GM12873 (cell line): Measurements from ENCODE around the gene TMEM92.

Experiments
- CTCF ChIP-seq: IDR thresholded peaks from 2 replicates; pipeline ENCODE4 v1.5.1; 2012; ENCODE audit warnings: low read depth, mild to moderate bottlenecking, moderate library complexity, low read length, control low read depth; ENCODE audit not compliant: insufficient read depth; ENCODE audit errors: missing control alignments

The TMEM92 gene

GRCh38 chr17:50318501-50319285 is 44.4 kb downstream of the TMEM92 start:
- TF ChIP-seq CTCF, result no peak

DNA sequence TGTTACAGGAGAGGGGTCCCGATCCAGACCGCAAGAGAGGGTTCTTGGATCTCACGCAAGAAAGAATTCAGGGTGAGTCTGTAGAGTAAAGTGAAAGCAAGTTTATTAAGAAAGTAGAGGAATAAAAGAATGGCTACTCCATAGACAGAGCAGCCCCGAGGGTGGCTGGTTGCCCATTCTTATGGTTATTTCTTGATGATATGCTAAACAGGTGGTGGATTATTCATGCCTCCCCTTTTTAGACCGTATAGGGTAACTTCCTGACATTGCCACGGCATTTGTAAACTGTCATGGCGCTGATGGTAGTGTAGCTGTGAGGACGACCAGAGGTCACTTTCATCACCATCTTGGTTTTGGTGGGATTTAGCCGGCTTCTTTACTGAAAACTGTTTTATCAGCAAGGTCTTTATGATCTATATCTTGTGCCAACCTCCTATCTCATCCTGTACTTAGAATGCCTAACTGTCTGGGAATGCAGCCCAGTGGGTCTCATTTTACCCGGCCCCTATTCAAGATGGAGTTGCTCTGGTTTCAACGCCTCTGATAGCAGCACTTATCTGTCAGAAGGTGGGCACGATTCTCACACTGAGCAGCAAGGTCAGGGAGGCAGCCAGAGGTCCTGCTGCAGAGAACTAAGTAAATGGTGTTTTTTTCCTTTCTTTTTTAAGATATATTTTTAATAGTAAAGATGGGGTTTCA is 45.2 kb downstream of the TMEM92 start:
- TF ChIP-seq CTCF, result no peak

GRCh38 chr17:50322271-50322670 is 48.0 kb downstream of the TMEM92 start:
- no peak for TF ChIP-seq CTCF

GRCh38 chr17:50323060-50323459 is 48.8 kb downstream of the TMEM92 start:
- TF ChIP-seq CTCF, result no peak

DNA sequence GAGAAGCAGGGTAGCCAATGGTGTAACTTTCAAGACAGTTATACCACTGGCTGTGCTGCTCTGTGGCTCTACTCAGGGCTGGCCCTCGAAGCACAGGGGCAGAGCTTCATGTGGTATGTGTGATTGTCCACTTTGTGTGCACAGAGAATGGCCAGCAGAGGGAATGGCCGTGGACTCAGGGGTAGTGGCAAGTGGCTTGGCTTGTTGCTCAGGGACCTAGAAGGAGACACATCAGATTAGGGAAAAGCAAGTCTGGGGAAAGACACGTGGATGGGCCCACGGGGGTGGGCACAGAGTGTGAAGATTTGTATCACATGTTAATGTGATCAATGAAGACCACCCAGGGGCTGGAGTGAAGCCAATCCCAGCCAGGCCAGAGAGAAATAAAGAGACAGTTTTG is 51.6 kb downstream of the TMEM92 start:
- TF ChIP-seq CTCF, result no peak

- no peak for TF ChIP-seq CTCF
These were observed 52.6 kb downstream of the TMEM92 start for GRCh38 chr17:50326831-50327364.
